A549 (cell line): ENCODE results near the gene SHC4. TPM values are rescaled to one million over a fixed set of nuclear protein-coding genes. Genes with fewer than 3 reads are reported as not detected.

Experiments
- ATAC-seq, 2 experiments: fragments of 200-7000 bp in 1 of 2; fragments of >200 bp in 1 of 2; cut with Nextera tagmentation in 1 of 2; cut with Tn5 transposase in 1 of 2; 3 replicates each; pipeline versions ENCODE4 v1.8.0 to v1.9.1; 2018 to 2020; ENCODE audit warnings: mild to moderate bottlenecking in 1 of 2, moderate library complexity in 1 of 2
- CTCF ChIA-PET: fragments of 300-600 bp; sonication (Branson Sonifier 250); formaldehyde crosslinking; extraction: SDS; loops from one replicate; lab custom pipeline; 2021; ENCODE audit warnings: antibody characterized with exemption, inconsistent platforms; lab: Yijun Ruan, JAX
- POLR2A ChIA-PET: fragments of 350-600 bp; formaldehyde crosslinking; extraction: SDS; loops from one replicate; lab custom pipeline; 2021; ENCODE audit warnings: antibody characterized with exemption, inconsistent platforms; lab: Yijun Ruan, JAX
- DNase-seq, 2 experiments: peaks; one replicate each; pipeline versions ENCODE4 v3.0.0 to v3.0.0-alpha.2; 2011 to 2016; ENCODE audit warnings: low read depth in 1 of 2, low spot score in 1 of 2
- FAIRE-seq: peaks from 2 replicates; lab custom pipeline; 2011; peaks lifted over from hg19 to GRCh38; lab: Jason Lieb, UNC
- H3K27ac ChIP-seq, 2 experiments: fragments of >200 bp; sonication (Bioruptor Twin); formaldehyde crosslinking; 3 replicates each; pipeline ENCODE4 v1.5.1; 2016 to 2017
- H3K4me1 ChIP-seq: fragments of >200 bp; sonication (Bioruptor Twin); formaldehyde crosslinking; 3 replicates; pipeline ENCODE4 v1.6.1; 2016
- H3K4me2 ChIP-seq: fragments of >200 bp; sonication (Bioruptor Twin); formaldehyde crosslinking; 3 replicates; pipeline ENCODE4 v1.6.1; 2016
- H3K4me3 ChIP-seq: fragments of >200 bp; sonication (Bioruptor Twin); formaldehyde crosslinking; 3 replicates; pipeline ENCODE4 v1.5.1; 2016
- H3K9me3 ChIP-seq: fragments of >200 bp; sonication (Bioruptor Twin); formaldehyde crosslinking; 3 replicates; pipeline ENCODE4 v1.6.1; 2016
- BHLHE40 ChIP-seq: IDR thresholded peaks from 2 replicates; pipeline ENCODE4 v1.6.1; 2012; ENCODE audit warnings: low read depth, low read length, inconsistent platforms
- CEBPB ChIP-seq, 2 experiments: fragments of >200 bp in 1 of 2; sonication (Bioruptor Twin) in 1 of 2; formaldehyde crosslinking in 1 of 2; IDR thresholded peaks; 2 replicates each; pipeline ENCODE4 v1.6.1; 2012 to 2016
- EHMT2 ChIP-seq: fragments of 200-600 bp; sonication (generic); IDR thresholded peaks from 2 replicates; pipeline ENCODE4 v1.6.1; 2016; ENCODE audit warnings: antibody characterized with exemption, low read depth, mild to moderate bottlenecking, moderate library complexity
- EP300 ChIP-seq, 2 experiments: fragments of >200 bp; sonication (Bioruptor Twin); formaldehyde crosslinking; IDR thresholded peaks; 2 replicates in 1 of 2; 3 replicates in 1 of 2; pipeline ENCODE4 v1.6.1; 2016 to 2017
- FOSB ChIP-seq: fragments of 250-450 bp; sonication (Bioruptor Pico); IDR thresholded peaks from 2 replicates; pipeline ENCODE4 v1.5.0; 2020; ENCODE audit warnings: mild to moderate bottlenecking, moderate library complexity
- FOSL2 ChIP-seq, 2 experiments: fragments of 450-650 bp in 1 of 2; fragments of >200 bp in 1 of 2; sonication (Bioruptor Twin) in 1 of 2; formaldehyde crosslinking; IDR thresholded peaks; 2 replicates each; pipeline versions ENCODE4 v1.5.0 to v1.6.1; 2016 to 2020; ENCODE audit warnings: mild to moderate bottlenecking in 1 of 2, moderate library complexity in 1 of 2
- FOXS1 ChIP-seq: fragments of 250-450 bp; sonication (Bioruptor Pico); IDR thresholded peaks from 2 replicates; pipeline ENCODE4 v1.5.0; 2020; ENCODE audit warnings: mild to moderate bottlenecking, moderate library complexity
- HOXB13 ChIP-seq: fragments of 250-450 bp; sonication (Bioruptor Pico); IDR thresholded peaks from 2 replicates; pipeline ENCODE4 v1.5.0; 2020; ENCODE audit warnings: low read depth, mild to moderate bottlenecking, moderate library complexity
- JUN ChIP-seq, 2 experiments: fragments of >200 bp; sonication (Bioruptor Twin); formaldehyde crosslinking; IDR thresholded peaks; 2 replicates in 1 of 2; 3 replicates in 1 of 2; pipeline ENCODE4 v1.6.1; 2016 to 2017
- KDM1A ChIP-seq: fragments of 200-600 bp; sonication (generic); IDR thresholded peaks from 2 replicates; pipeline ENCODE4 v1.6.1; 2016; ENCODE audit warnings: low read depth, mild to moderate bottlenecking
- MAFK ChIP-seq: fragments of 450-650 bp; IDR thresholded peaks from 2 replicates; pipeline ENCODE4 v1.6.1; 2014; ENCODE audit not compliant: partially characterized antibody
- NFE2L2 ChIP-seq: fragments of 150-350 bp; conservative IDR thresholded peaks from 2 replicates; pipeline ENCODE4 v1.6.1; 2014; ENCODE audit warnings: low read length
- POLR2A ChIP-seq: IDR thresholded peaks from 2 replicates; pipeline ENCODE4 v1.6.1; 2012; ENCODE audit warnings: mild to moderate bottlenecking, low read length
- REST ChIP-seq: fragments of 200-600 bp; sonication (generic); IDR thresholded peaks from 2 replicates; pipeline ENCODE4 v1.6.1; 2016; ENCODE audit warnings: antibody characterized with exemption, mild to moderate bottlenecking, moderate library complexity
- RFX5 ChIP-seq: fragments of 450-650 bp; IDR thresholded peaks from 2 replicates; pipeline ENCODE4 v1.7.1; 2014; ENCODE audit warnings: antibody characterized with exemption, mild to moderate bottlenecking, moderate library complexity
- ZC3H11A ChIP-seq: fragments of 450-650 bp; IDR thresholded peaks from 2 replicates; pipeline ENCODE4 v1.6.1; 2014; ENCODE audit warnings: antibody characterized with exemption, mild to moderate bottlenecking
- ZNF302 ChIP-seq: fragments of 250-450 bp; sonication (Bioruptor Pico); IDR thresholded peaks from 2 replicates; pipeline ENCODE4 v1.9.0; 2021; ENCODE audit warnings: inconsistent platforms, mild to moderate bottlenecking, moderate library complexity
- WGBS: methylation state at CpG from one replicate; pipeline ENCODE4 v1.1.6; 2017; ENCODE audit errors: missing lambda C conversion rate; 5-methylcytosine and 5-hydroxymethylcytosine counted together
- polyA plus RNA-seq, 4 experiments: library from polyadenylated mRNA; depleted of rRNA in 3 of 4; stranded (reverse); fragments of >200 nt; fragmentation: RNase III in 1 of 4; extraction: RNeasy Plus Mini Kit Qiagen cat#74134 plus additional on column Dnase treatment in 1 of 4; gene quantifications; 2 replicates in 3 of 4; 3 replicates in 1 of 4; pipeline ENCODE4 v1.2.3, GENCODE V29; 2011 to 2017

SHC4 gene
- polyA plus RNA-seq, 2 of the 4 experiments (the other 2 are of a cell fraction) = 0.08 to 0.16 TPM

GRCh38 chr15:48782911-48783310 is 180.8 kb downstream of the SHC4 start:
- FAIRE-seq = no peak
- no peak for ATAC-seq

GRCh38 chr15:48781481-48782081 is 182.1 kb downstream of the SHC4 start:
- Histone ChIP-seq H3K4me3 (no peak overlapping the region), H3K4me2 (no peak overlapping the region), H3K9me3 (no peaks in the 10 kb centered on the region), H3K4me1 (no peaks in the 10 kb centered on the region), H3K27ac (no peak overlapping the region)
- no peak for FAIRE-seq
- ChIA-PET CTCF (no interaction called here), POLR2A (no interaction called here)
- no peak for DNase-seq
- TF ChIP-seq CEBPB (IDR thresholded peaks at IDR 0.05) (no peak), MAFK (peak; percentile 68)
- no peak for ATAC-seq
- 94% methylated on average over 5 of the region's 5 CpGs for WGBS

More at GRCh38 chr15:48782911-48783310, 180.8 kb downstream of the SHC4 start:
- CTCF ChIA-PET = no interaction called here
- POLR2A ChIA-PET = no interaction called here
- no peak for DNase-seq
- Histone ChIP-seq H3K4me3 (no peak overlapping the region), H3K27ac (no peak overlapping the region), H3K4me1 (no peaks in the 10 kb centered on the region), H3K4me2 (no peak overlapping the region), H3K9me3 (no peaks in the 10 kb centered on the region)
- no peak for TF ChIP-seq ZC3H11A
- TF ChIP-seq EHMT2 = no peak
- TF ChIP-seq NFE2L2 = no peak
- WGBS = 78% methylated on average over 2 of the region's 2 CpGs

GRCh38 chr15:48781017-48781416 is 182.7 kb downstream of the SHC4 start:
- no peak overlapping the region for H3K4me3 ChIP-seq
- no peaks in the 10 kb centered on the region for H3K9me3 ChIP-seq
- DNase-seq = no peak
- 63% methylated on average over 2 of the region's 2 CpGs for WGBS
- H3K4me1 ChIP-seq = no peaks in the 10 kb centered on the region
- TF ChIP-seq FOSB (no peak), JUN (IDR thresholded peaks at IDR 0.05) (no peak), KDM1A (no peak), POLR2A (no peak), BHLHE40 (no peak), HOXB13 (CRISPR knock-in tag) (no peak), FOSL2 (IDR thresholded peaks at IDR 0.05) (no peak), FOSL2 (CRISPR knock-in tag; IDR thresholded peaks at IDR 0.05) (no peak), RFX5 (no peak), ZNF302 (CRISPR knock-in tag) (no peak), EP300 (IDR thresholded peaks at IDR 0.05) (no peak)
- FAIRE-seq = no peak
- H3K27ac ChIP-seq = no peak overlapping the region
- no peak for ATAC-seq
- H3K4me2 ChIP-seq = no peak overlapping the region
- ChIA-PET POLR2A (no interaction called here), CTCF (no interaction called here)

GRCh38 chr15:48778331-48778730 is 185.4 kb downstream of the SHC4 start:
- DNase-seq (no peak), FAIRE-seq (no peak), ATAC-seq (no peak)
- Histone ChIP-seq H3K4me1 (no peaks in the 10 kb centered on the region), H3K27ac (no peak overlapping the region), H3K4me3 (no peak overlapping the region), H3K4me2 (no peak overlapping the region), H3K9me3 (no peaks in the 10 kb centered on the region)
- 89% methylated on average over 10 of the region's 10 CpGs for WGBS
- CTCF ChIA-PET = no interaction called here
- POLR2A ChIA-PET = no interaction called here
- TF ChIP-seq HOXB13 (CRISPR knock-in tag) = no peak
- no peak for TF ChIP-seq FOXS1 (CRISPR knock-in tag)
- no peak for TF ChIP-seq REST
